ENCODE data around the gene HMCES.

The HMCES gene

DNA sequence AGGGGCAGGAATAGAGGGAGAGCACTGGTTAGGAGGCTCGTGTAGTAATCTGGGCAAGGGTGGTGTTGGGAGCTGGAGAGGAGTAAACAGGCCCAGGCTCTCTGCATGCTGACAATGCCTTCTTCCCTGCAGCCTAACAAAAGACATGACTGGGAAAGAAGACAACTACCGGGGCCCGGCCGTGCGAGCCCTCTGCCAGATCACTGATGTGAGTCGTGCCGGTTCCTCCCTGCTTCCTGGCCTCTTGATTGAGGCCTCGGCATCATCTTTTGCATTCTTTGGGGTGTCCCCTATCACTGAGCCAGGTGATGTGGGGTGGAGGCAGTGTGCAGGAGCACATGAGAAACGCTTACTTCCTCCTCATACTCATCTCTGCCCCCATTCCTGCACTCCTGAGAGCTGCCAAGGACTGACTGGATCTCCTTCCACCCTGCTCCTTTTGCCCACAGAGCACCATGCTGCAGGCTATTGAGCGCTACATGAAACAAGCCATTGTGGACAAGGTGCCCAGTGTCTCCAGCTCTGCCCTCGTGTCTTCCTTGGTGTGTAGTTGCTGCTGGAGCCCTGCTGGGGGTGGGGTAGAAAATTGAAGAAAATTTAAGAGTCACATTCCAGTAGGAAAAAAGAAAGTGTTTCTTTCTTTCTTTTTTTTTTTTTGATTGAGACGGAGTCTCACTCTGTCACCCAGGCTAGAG, 24.0 kb upstream of the HMCES start:
- Histone ChIP-seq H3K27ac (no peak overlapping the region), H3K27me3 (ENCODE audit: insufficient read depth, low read depth) (no peaks in the 10 kb centered on the region), H3K36me3 (ENCODE audit: insufficient read depth) (peaks cover 18% of the 10 kb centered on the region; the same call in 1 of the 2 replicates), H2AFZ (ENCODE audit: low read depth) (no peak overlapping the region), H3K4me3 (IDR thresholded peaks at IDR 0.05; ENCODE audit: insufficient read depth, low read depth, low read length) (no peak overlapping the region), H3K4me2 (no peak overlapping the region), H3K9ac (no peak overlapping the region), H4K20me1 (ENCODE audit: insufficient read depth) (no peaks in the 10 kb centered on the region), H3K79me2 (ENCODE audit: insufficient read depth, low read depth) (peaks cover 21% of the 10 kb centered on the region), H3K4me1 (ENCODE audit: low read depth, poor library complexity, severe bottlenecking) (peaks cover 22% of the 10 kb centered on the region)
- no peak for TF ChIP-seq CTCF (conservative IDR thresholded peaks at IDR 0.05; ENCODE audit: low read depth, low read length)

DNA sequence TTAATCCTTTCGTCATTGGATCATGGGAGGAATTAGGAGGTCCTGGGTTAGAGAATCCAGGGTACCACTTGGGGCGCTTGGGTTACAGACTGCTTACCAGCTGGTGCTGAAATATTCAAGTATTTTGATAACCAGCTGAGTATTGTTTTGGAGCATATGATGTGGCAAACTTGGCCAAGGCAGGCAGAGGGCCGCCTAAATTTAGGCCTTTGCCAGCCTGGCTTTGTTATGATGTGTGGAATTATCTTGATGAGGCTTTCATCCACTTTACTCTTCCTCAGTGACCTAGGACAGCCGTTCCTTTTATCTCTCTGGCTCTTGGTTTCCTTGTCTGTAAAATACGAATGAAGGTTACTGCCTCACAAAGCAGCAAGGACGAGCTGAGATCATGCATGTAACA, 22.4 kb upstream of the HMCES start:
- H3K36me3 ChIP-seq (ENCODE audit: insufficient read depth): peaks cover 29% of the 10 kb centered on the region; the same call in 1 of the 2 replicates

GRCh38 chr3:129257609-129258008, 21.1 kb upstream of the HMCES start:
- Histone ChIP-seq H2AFZ (ENCODE audit: low read depth) (no peak overlapping the region), H4K20me1 (ENCODE audit: insufficient read depth) (no peaks in the 10 kb centered on the region), H3K27me3 (ENCODE audit: insufficient read depth, low read depth) (no peaks in the 10 kb centered on the region), H3K4me2 (no peak overlapping the region), H3K79me2 (ENCODE audit: insufficient read depth, low read depth) (no peaks in the 10 kb centered on the region), H3K4me1 (ENCODE audit: low read depth, poor library complexity, severe bottlenecking) (peaks cover 3% of the 10 kb centered on the region), H3K36me3 (ENCODE audit: insufficient read depth) (peaks cover 29% of the 10 kb centered on the region; the same call in 1 of the 2 replicates), H3K4me3 (IDR thresholded peaks at IDR 0.05; ENCODE audit: insufficient read depth, low read depth, low read length) (no peak overlapping the region), H3K9ac (no peak overlapping the region), H3K27ac (no peak overlapping the region)
- no peak for TF ChIP-seq CTCF (conservative IDR thresholded peaks at IDR 0.05; ENCODE audit: low read depth, low read length)

More for the DNA sequence above, 22.4 kb upstream of the HMCES start:
- Histone ChIP-seq H3K9ac (no peak overlapping the region), H3K27me3 (ENCODE audit: insufficient read depth, low read depth) (no peaks in the 10 kb centered on the region), H3K4me3 (IDR thresholded peaks at IDR 0.05; ENCODE audit: insufficient read depth, low read depth, low read length) (no peak overlapping the region), H2AFZ (ENCODE audit: low read depth) (no peak overlapping the region), H4K20me1 (ENCODE audit: insufficient read depth) (no peaks in the 10 kb centered on the region), H3K4me2 (no peak overlapping the region), H3K4me1 (ENCODE audit: low read depth, poor library complexity, severe bottlenecking) (peaks cover 16% of the 10 kb centered on the region), H3K79me2 (ENCODE audit: insufficient read depth, low read depth) (0 out of 2 replicates have a peak, but pooled peaks cover 8% of the 10 kb centered on the region), H3K27ac (no peak overlapping the region)
- TF ChIP-seq CTCF (conservative IDR thresholded peaks at IDR 0.05; ENCODE audit: low read depth, low read length): no peak

- Histone ChIP-seq H3K27ac (no peak overlapping the region), H3K4me1 (ENCODE audit: low read depth, poor library complexity, severe bottlenecking) (no peaks in the 10 kb centered on the region), H3K36me3 (ENCODE audit: insufficient read depth) (peaks cover 17% of the 10 kb centered on the region; the same call in 1 of the 2 replicates), H3K4me3 (IDR thresholded peaks at IDR 0.05; ENCODE audit: insufficient read depth, low read depth, low read length) (no peak overlapping the region), H2AFZ (ENCODE audit: low read depth) (no peak overlapping the region), H3K27me3 (ENCODE audit: insufficient read depth, low read depth) (no peaks in the 10 kb centered on the region), H3K9ac (no peak overlapping the region), H4K20me1 (ENCODE audit: insufficient read depth) (no peaks in the 10 kb centered on the region), H3K4me2 (no peak overlapping the region), H3K79me2 (ENCODE audit: insufficient read depth, low read depth) (no peaks in the 10 kb centered on the region)
- TF ChIP-seq CTCF (conservative IDR thresholded peaks at IDR 0.05; ENCODE audit: low read depth, low read length): no peak
These were observed 18.8 kb upstream of the HMCES start for GRCh38 chr3:129259612-129260477.
